Lung microvascular endothelial cell (primary cell): Measurements from ENCODE around the gene GUK1. TPM values are rescaled to one million over a fixed set of nuclear protein-coding genes. Genes with fewer than 3 reads are reported as not detected.

Experiments
- total RNA-seq: library from RNA; depleted of rRNA; stranded (reverse); fragments of >200 nt; gene quantifications from 2 replicates; pipeline ENCODE4 v1.2.1, GENCODE V29; 2014

The GUK1 gene
- total RNA-seq, 1 donor from 2014 or later: 952 TPM

Other genes with a start within 250 kb of the GUK1 start
- gene WNT9A, start 192.3 kb upstream of the GUK1 start, total RNA-seq: 0.87 and 0.99 TPM in 2 replicates
- gene WNT3A, start 133.3 kb upstream of the GUK1 start, total RNA-seq: not detected in 2 replicates
- 205 and 292 TPM in 2 replicates for gene ARF1, start 57.6 kb upstream of the GUK1 start, total RNA-seq
- gene C1orf35, start 37.0 kb upstream of the GUK1 start, total RNA-seq: 6.5 and 8.1 TPM in 2 replicates
- gene MRPL55, start 31.0 kb upstream of the GUK1 start, total RNA-seq: 35.7 and 47.4 TPM in 2 replicates
- 6.5 and 18.3 TPM in 2 replicates for gene GJC2, start 9.7 kb downstream of the GUK1 start, total RNA-seq
- 4.6 and 8.9 TPM in 2 replicates for gene IBA57, start 25.5 kb downstream of the GUK1 start, total RNA-seq
- gene OBSCN, start 67.8 kb downstream of the GUK1 start, total RNA-seq: 2.2 and 9.5 TPM in 2 replicates